Osteoblast (primary cell): ENCODE results near the gene ADAMTS2. TPM values are rescaled to one million over a fixed set of nuclear protein-coding genes. Genes with fewer than 3 reads are reported as not detected.

ENCODE experiments used
- DNase-seq: peaks from one replicate; pipeline ENCODE4 v3.0.0; 2011; ENCODE audit warnings: low spot score, mixed read lengths; ENCODE audit not compliant: insufficient read length; ENCODE audit errors: missing footprints
- H2AFZ ChIP-seq: 2 replicates; pipeline ENCODE4 v1.6.0; 2011; ENCODE audit warnings: mild to moderate bottlenecking, low read length
- H3K27ac ChIP-seq: 2 replicates; pipeline ENCODE4 v1.5.1; 2011; ENCODE audit warnings: mild to moderate bottlenecking, low read depth, low read length, moderate library complexity
- H3K27me3 ChIP-seq: 2 replicates; pipeline ENCODE4 v1.6.0; 2012; ENCODE audit warnings: mild to moderate bottlenecking, control low read depth, inconsistent platforms, low read length, moderate library complexity; ENCODE audit not compliant: insufficient read depth
- H3K36me3 ChIP-seq: 2 replicates; pipeline ENCODE4 v1.5.1; 2011; ENCODE audit warnings: mild to moderate bottlenecking, low read length, control low read depth, moderate library complexity; ENCODE audit not compliant: insufficient read depth
- H3K4me1 ChIP-seq: 2 replicates; pipeline ENCODE4 v1.5.1; 2011; ENCODE audit warnings: mild to moderate bottlenecking, low read length, control low read depth, moderate library complexity; ENCODE audit not compliant: insufficient read depth
- H3K4me2 ChIP-seq: 2 replicates; pipeline ENCODE4 v1.6.0; 2011; ENCODE audit warnings: mild to moderate bottlenecking, low read length; ENCODE audit not compliant: insufficient read depth
- H3K4me3 ChIP-seq: fragments of 200-600 bp; sonication (generic); 3 replicates; pipeline ENCODE4 v1.5.1; 2012; ENCODE audit warnings: mild to moderate bottlenecking, low read length, inconsistent platforms; ENCODE audit not compliant: insufficient read depth
- H3K79me2 ChIP-seq: 2 replicates; pipeline ENCODE4 v1.6.0; 2012; ENCODE audit warnings: mild to moderate bottlenecking, low read length, control low read depth, inconsistent platforms; ENCODE audit not compliant: insufficient read depth
- H3K9me3 ChIP-seq: 2 replicates; pipeline ENCODE4 v1.5.1; 2011; ENCODE audit warnings: low read depth, low read length, control low read depth
- H4K20me1 ChIP-seq: 2 replicates; pipeline ENCODE4 v1.6.0; 2012; ENCODE audit warnings: mild to moderate bottlenecking, low read length, control low read depth; ENCODE audit not compliant: insufficient read depth
- total RNA-seq: library from RNA; depleted of rRNA; stranded (reverse); fragments of >200 nt; gene quantifications from 2 replicates; pipeline ENCODE4 v1.2.3, GENCODE V29; 2012
- TF ChIP-seq, protein P1 (sequence below): IDR thresholded peaks from 2 replicates; pipeline ENCODE4 v1.5.1; 2011; ENCODE audit warnings: mild to moderate bottlenecking, low read depth, low read length, moderate library complexity; ENCODE audit errors: extremely low read depth

ADAMTS2 gene
- total RNA-seq, 1 donor: 144 TPM

- H3K79me2 ChIP-seq: peaks cover 98% of the 10 kb centered on the region
- peaks cover 12% of the 10 kb centered on the region for H3K36me3 ChIP-seq
- H3K27ac ChIP-seq: peak overlapping the region; percentile 91
- no peaks in the 10 kb centered on the region for H3K27me3 ChIP-seq
- peaks cover 16% of the 10 kb centered on the region for H4K20me1 ChIP-seq
- TF ChIP-seq, protein P1, sequence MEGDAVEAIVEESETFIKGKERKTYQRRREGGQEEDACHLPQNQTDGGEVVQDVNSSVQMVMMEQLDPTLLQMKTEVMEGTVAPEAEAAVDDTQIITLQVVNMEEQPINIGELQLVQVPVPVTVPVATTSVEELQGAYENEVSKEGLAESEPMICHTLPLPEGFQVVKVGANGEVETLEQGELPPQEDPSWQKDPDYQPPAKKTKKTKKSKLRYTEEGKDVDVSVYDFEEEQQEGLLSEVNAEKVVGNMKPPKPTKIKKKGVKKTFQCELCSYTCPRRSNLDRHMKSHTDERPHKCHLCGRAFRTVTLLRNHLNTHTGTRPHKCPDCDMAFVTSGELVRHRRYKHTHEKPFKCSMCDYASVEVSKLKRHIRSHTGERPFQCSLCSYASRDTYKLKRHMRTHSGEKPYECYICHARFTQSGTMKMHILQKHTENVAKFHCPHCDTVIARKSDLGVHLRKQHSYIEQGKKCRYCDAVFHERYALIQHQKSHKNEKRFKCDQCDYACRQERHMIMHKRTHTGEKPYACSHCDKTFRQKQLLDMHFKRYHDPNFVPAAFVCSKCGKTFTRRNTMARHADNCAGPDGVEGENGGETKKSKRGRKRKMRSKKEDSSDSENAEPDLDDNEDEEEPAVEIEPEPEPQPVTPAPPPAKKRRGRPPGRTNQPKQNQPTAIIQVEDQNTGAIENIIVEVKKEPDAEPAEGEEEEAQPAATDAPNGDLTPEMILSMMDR: no peak
- H3K4me1 ChIP-seq: peaks cover 50% of the 10 kb centered on the region
- peak overlapping the region; percentile 23 for H2AFZ ChIP-seq
- H3K4me3 ChIP-seq: peak overlapping the region; percentile 22
- peak overlapping the region; percentile 35 for H3K4me2 ChIP-seq
- DNase-seq: peak; percentile 97
- no peaks in the 10 kb centered on the region for H3K9me3 ChIP-seq
Observed at GRCh38 chr5:179319741-179320281, 25.4 kb downstream of the ADAMTS2 start.

DNA sequence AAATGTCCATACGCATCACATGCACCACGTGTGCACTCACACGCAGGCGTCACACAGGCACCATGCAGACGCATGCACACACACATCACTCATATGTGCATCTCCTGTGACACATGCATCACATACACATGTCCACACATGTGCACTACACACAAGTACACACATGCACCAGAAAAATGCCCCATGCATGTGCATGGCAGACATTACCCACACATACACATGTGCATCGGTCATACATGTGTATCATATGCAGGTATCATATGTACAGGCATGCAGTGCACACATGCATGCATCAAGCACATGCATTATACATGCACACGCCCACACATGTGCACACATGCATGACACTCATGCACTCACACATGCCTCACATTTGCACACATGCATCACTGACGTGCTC, 26.1 kb downstream of the ADAMTS2 start:
- peaks cover 12% of the 10 kb centered on the region for H3K36me3 ChIP-seq
- H3K27me3 ChIP-seq: no peaks in the 10 kb centered on the region
- H3K4me1 ChIP-seq: peaks cover 56% of the 10 kb centered on the region
- no peaks in the 10 kb centered on the region for H3K9me3 ChIP-seq
- no peak overlapping the region for H3K4me3 ChIP-seq
- peaks cover 99% of the 10 kb centered on the region for H3K79me2 ChIP-seq
- H3K4me2 ChIP-seq: peak overlapping the region; percentile 35
- peaks cover 16% of the 10 kb centered on the region for H4K20me1 ChIP-seq
- TF ChIP-seq, protein P1: no peak
- H2AFZ ChIP-seq: no peak overlapping the region
- peak overlapping the region; percentile 91 for H3K27ac ChIP-seq
- DNase-seq: peak; percentile 13

GRCh38 chr5:179318221-179318955, 26.9 kb downstream of the ADAMTS2 start:
- Histone ChIP-seq H3K36me3 (peaks cover 12% of the 10 kb centered on the region), H3K27ac (peak overlapping the region; percentile 37), H2AFZ (no peak overlapping the region), H4K20me1 (peaks cover 16% of the 10 kb centered on the region), H3K9me3 (no peaks in the 10 kb centered on the region), H3K27me3 (no peaks in the 10 kb centered on the region), H3K4me2 (no peak overlapping the region), H3K79me2 (peaks cover 96% of the 10 kb centered on the region), H3K4me1 (peaks cover 57% of the 10 kb centered on the region), H3K4me3 (no peak overlapping the region)
- peak; percentile 11 for DNase-seq
- TF ChIP-seq, protein P1: no peak
